H1 (cell line): ENCODE measurements around the gene LCE1F. TPM values are rescaled to one million over a fixed set of nuclear protein-coding genes. Genes with fewer than 3 reads are reported as not detected.

Experiments
- CTCF ChIA-PET: fragments of 300-600 bp; sonication (Branson Sonifier 250); formaldehyde crosslinking; loops from one replicate; lab custom pipeline; 2021; ENCODE audit not compliant: partially characterized antibody; lab: Charles Lee
- POLR2A ChIA-PET: fragments of 300-600 bp; sonication (Branson Sonifier 250); formaldehyde crosslinking; loops from one replicate; lab custom pipeline; 2021; ENCODE audit warnings: inconsistent platforms; ENCODE audit not compliant: partially characterized antibody; lab: Charles Lee
- DNase-seq, 2 experiments: peaks; one replicate each; pipeline versions ENCODE4 v3.0.0 to v3.0.0-alpha.2; 2010 to 2022; ENCODE audit warnings: low spot score in 2 of 2, low read depth in 1 of 2, mixed read lengths in 1 of 2
- FAIRE-seq: peaks from 2 replicates; lab custom pipeline; 2011; peaks lifted over from hg19 to GRCh38; lab: Jason Lieb, UNC
- H2AFZ ChIP-seq: 2 replicates; pipeline ENCODE4 v1.8.1; 2012; ENCODE audit warnings: low read length, inconsistent platforms
- H2AK5ac ChIP-seq: 2 replicates; pipeline ENCODE4 v1.6.1; 2013; ENCODE audit warnings: low read depth, low read length
- H2BK120ac ChIP-seq: replicated peaks from 2 replicates; pipeline ENCODE3; 2013; ENCODE audit warnings: low read depth, low read length, inconsistent platforms
- H2BK12ac ChIP-seq: 2 replicates; pipeline ENCODE4 v1.6.1; 2013; ENCODE audit warnings: low read depth, low read length
- H2BK15ac ChIP-seq: 2 replicates; pipeline ENCODE4 v1.6.1; 2013; ENCODE audit warnings: low read length
- H2BK20ac ChIP-seq: 2 replicates; pipeline ENCODE4 v1.6.1; 2013; ENCODE audit warnings: low read length
- H2BK5ac ChIP-seq: 2 replicates; pipeline ENCODE4 v1.6.1; 2013; ENCODE audit warnings: low read depth, low read length
- H3K14ac ChIP-seq: 2 replicates; pipeline ENCODE4 v1.6.1; 2013; ENCODE audit warnings: inconsistent platforms; ENCODE audit not compliant: insufficient read length
- H3K18ac ChIP-seq: 2 replicates; pipeline ENCODE4 v1.6.1; 2013; ENCODE audit warnings: low read length; ENCODE audit errors: extremely low read depth
- H3K23ac ChIP-seq: 2 replicates; pipeline ENCODE4 v1.6.1; 2013; ENCODE audit warnings: inconsistent platforms; ENCODE audit not compliant: insufficient read length
- H3K23me2 ChIP-seq: 2 replicates; pipeline ENCODE4 v1.6.1; 2013; ENCODE audit warnings: low read depth, low read length
- H3K27ac ChIP-seq: 2 replicates; pipeline ENCODE4 v1.6.1; 2011; ENCODE audit warnings: low read depth, low read length, inconsistent platforms
- H3K27me3 ChIP-seq, 4 experiments: replicated peaks in 1 of 4; 1 replicate in 1 of 4; 2 replicates in 3 of 4; pipeline versions ENCODE4 v1.6.1 to v1.8.1; 2011 to 2013; ENCODE audit warnings: low read length in 3 of 4, mild to moderate bottlenecking in 3 of 4, inconsistent platforms in 2 of 4, mixed read lengths in 2 of 4, moderate library complexity in 1 of 4; ENCODE audit not compliant: control insufficient read depth in 3 of 4, insufficient read depth in 3 of 4; ENCODE audit errors: extremely low read depth in 1 of 4
- H3K36me3 ChIP-seq, 4 experiments: 2 replicates each; pipeline versions ENCODE4 v1.6.1 to v1.8.1; 2011 to 2013; ENCODE audit warnings: mild to moderate bottlenecking in 4 of 4, low read length in 3 of 4, moderate library complexity in 2 of 4, control low read depth in 1 of 4, inconsistent platforms in 1 of 4; ENCODE audit not compliant: insufficient read depth in 4 of 4, control insufficient read depth in 2 of 4
- H3K4ac ChIP-seq: replicated peaks from 2 replicates; pipeline ENCODE3; 2013; ENCODE audit warnings: low read length, low read depth, mixed read lengths, inconsistent platforms; ENCODE audit not compliant: insufficient read length
- H3K4me1 ChIP-seq, 4 experiments: replicated peaks in 1 of 4; 1 replicate in 1 of 4; 2 replicates in 3 of 4; pipeline versions ENCODE4 v1.6.1 to v1.8.1; 2011 to 2013; ENCODE audit warnings: low read length in 3 of 4, inconsistent platforms in 2 of 4, mixed read lengths in 1 of 4; ENCODE audit not compliant: insufficient read depth in 4 of 4, control insufficient read depth in 3 of 4
- H3K4me2 ChIP-seq, 2 experiments: 2 replicates each; pipeline versions ENCODE4 v1.6.1 to v1.8.1; 2011 to 2013; ENCODE audit warnings: low read depth in 2 of 2, low read length in 2 of 2, control low read depth in 1 of 2, inconsistent platforms in 1 of 2, mild to moderate bottlenecking in 1 of 2; ENCODE audit not compliant: insufficient read depth in 1 of 2
- H3K4me3 ChIP-seq, 4 experiments: fragments of 200-600, 300-600 bp in 1 of 4; sonication (generic), shearing (Covaris generic), sonication (Bioruptor Twin) in 1 of 4; 2 replicates each; pipeline versions ENCODE4 v1.5.1 to v1.8.1; 2011 to 2016; ENCODE audit warnings: low read length in 4 of 4, low read depth in 3 of 4, control low read depth in 2 of 4, inconsistent platforms in 2 of 4, mild to moderate bottlenecking in 2 of 4, mixed read lengths in 1 of 4, moderate library complexity in 1 of 4; ENCODE audit not compliant: insufficient read depth in 2 of 4; ENCODE audit errors: extremely low read depth in 1 of 4
- H3K56ac ChIP-seq: replicated peaks from 2 replicates; pipeline ENCODE3; 2013; ENCODE audit warnings: low read depth, mild to moderate bottlenecking, mixed read lengths, low read length, inconsistent platforms; ENCODE audit not compliant: insufficient read length
- H3K79me1 ChIP-seq: 2 replicates; pipeline ENCODE4 v1.6.1; 2013; ENCODE audit warnings: low read depth, low read length, control low read depth
- H3K79me2 ChIP-seq, 2 experiments: 2 replicates each; pipeline versions ENCODE4 v1.6.1 to v1.8.1; 2012 to 2013; ENCODE audit warnings: low read length in 2 of 2, mild to moderate bottlenecking in 2 of 2, inconsistent platforms in 1 of 2; ENCODE audit not compliant: insufficient read depth in 2 of 2, control insufficient read depth in 1 of 2
- H3K9ac ChIP-seq, 4 experiments: replicated peaks in 1 of 4; 1 replicate in 1 of 4; 2 replicates in 3 of 4; pipeline versions ENCODE4 v1.6.1 to v1.8.1; 2011 to 2013; ENCODE audit warnings: low read depth in 3 of 4, low read length in 3 of 4, control low read depth in 2 of 4, mild to moderate bottlenecking in 2 of 4, moderate library complexity in 2 of 4, inconsistent platforms in 1 of 4; ENCODE audit errors: extremely low read depth in 1 of 4
- H3K9me3 ChIP-seq, 2 experiments: 2 replicates each; pipeline versions ENCODE4 v1.6.1 to v1.8.1; 2012 to 2013; ENCODE audit warnings: mild to moderate bottlenecking in 2 of 2, moderate library complexity in 2 of 2, control low read depth in 1 of 2, inconsistent platforms in 1 of 2, low read depth in 1 of 2, low read length in 1 of 2, mixed read lengths in 1 of 2; ENCODE audit not compliant: insufficient read depth in 2 of 2
- H4K20me1 ChIP-seq, 2 experiments: replicated peaks in 1 of 2; 2 replicates each; pipeline versions ENCODE3 to v1.8.1; 2011 to 2013; ENCODE audit warnings: inconsistent platforms in 2 of 2, low read length in 2 of 2, mild to moderate bottlenecking in 1 of 2; ENCODE audit not compliant: insufficient read depth in 2 of 2, control insufficient read depth in 1 of 2
- H4K5ac ChIP-seq: 2 replicates; pipeline ENCODE4 v1.6.1; 2013; ENCODE audit warnings: low read length, low read depth, mixed read lengths, inconsistent platforms; ENCODE audit not compliant: insufficient read length
- H4K8ac ChIP-seq: 2 replicates; pipeline ENCODE4 v1.8.0; 2013; ENCODE audit warnings: mild to moderate bottlenecking, moderate library complexity, low read length, inconsistent platforms; ENCODE audit not compliant: insufficient read depth; ENCODE audit errors: extremely low read depth
- H4K91ac ChIP-seq: replicated peaks from 2 replicates; pipeline ENCODE3; 2013; ENCODE audit warnings: low read length, mixed read lengths, inconsistent platforms; ENCODE audit not compliant: insufficient read length
- CBX8 ChIP-seq: fragments of 300-800, 300-1000 bp; sonication (generic); IDR thresholded peaks from 2 replicates; pipeline ENCODE4 v1.7.1; 2016; ENCODE audit warnings: low read depth, low read length, borderline replicate concordance
- CHD1 ChIP-seq: IDR thresholded peaks from 2 replicates; pipeline ENCODE4 v1.6.1; 2012; ENCODE audit warnings: low read depth, low read length, improper control_type of control experiment
- CTCF ChIP-seq, 3 experiments: IDR thresholded peaks; 1 replicate in 2 of 3; 2 replicates in 1 of 3; pipeline versions ENCODE4 v1.5.1 to v1.6.1; 2011; ENCODE audit warnings: low read length in 3 of 3, mild to moderate bottlenecking in 3 of 3, inconsistent platforms in 2 of 3, low read depth in 1 of 3, moderate library complexity in 1 of 3; ENCODE audit not compliant: insufficient read depth in 1 of 3; ENCODE audit errors: control extremely low read depth in 1 of 3
- GABPA ChIP-seq: IDR thresholded peaks from 2 replicates; pipeline ENCODE4 v1.6.1; 2011; ENCODE audit warnings: mild to moderate bottlenecking, low read length, moderate library complexity, borderline replicate concordance; ENCODE audit not compliant: insufficient read depth
- WGBS, 2 experiments: shearing (Covaris generic) in 1 of 2; methylation state at CpG; one replicate each; pipeline versions ENCODE4 v1.1.6 to v1.1.7; 2013 to 2015; ENCODE audit warnings: low lambda C conversion rate in 2 of 2, mixed read lengths in 2 of 2, inconsistent platforms in 1 of 2, low coverage in 1 of 2, missing lambda C conversion rate in 1 of 2; ENCODE audit not compliant: insufficient replicate concordance in 2 of 2, insufficient coverage in 1 of 2, insufficient read length in 1 of 2; ENCODE audit errors: extremely low coverage in 1 of 2, missing lambda C conversion rate in 1 of 2; 5-methylcytosine and 5-hydroxymethylcytosine counted together
- polyA plus RNA-seq, 7 experiments: library from polyadenylated mRNA; depleted of rRNA in 3 of 7; stranded (reverse) in 5 of 7; unstranded in 2 of 7; fragments of >200 nt in 5 of 7; fragments of 200-250 nt in 2 of 7; gene quantifications; 1 replicate in 5 of 7; 2 replicates in 1 of 7; 4 replicates in 1 of 7; pipeline versions ENCODE4 v1.2.1 to v1.2.3, GENCODE V29; 2011 to 2013; ENCODE audit warnings: missing spikeins in 2 of 7, mixed read lengths in 2 of 7
- total RNA-seq: library from RNA; stranded (reverse); fragmentation: NEBNext Ultra II Directional; extraction: Animal tissue kit (Norgen Biotek cat#: 25700); gene quantifications from 2 replicates; pipeline ENCODE4 v1.2.1, GENCODE V29; 2021

The LCE1F gene
- total and polyA plus RNA-seq, 2 of the 8 experiments (the other 6 are each of a cell fraction or from before 2014, with no cell fraction given): not detected

GRCh38 chr1:152757747-152758146 is 17.2 kb upstream of the LCE1F start, which contains the start of gene KPRP:
TSS of gene KPRP (plus strand) at chr1:152758025. CDS start at chr1:152759589, 1,564 bp downstream.
- FAIRE-seq: no peak
- ChIA-PET POLR2A (no interaction called here), CTCF (no interaction called here)

More at GRCh38 chr1:152757747-152758146, 17.2 kb upstream of the LCE1F start, which contains the start of gene KPRP:
- Histone ChIP-seq H3K23me2 (no peaks in the 10 kb centered on the region), H2BK12ac (no peak within 1 kb of the TSS), H3K79me2 (no peaks in the 10 kb centered on the region), H2BK15ac (no peak within 1 kb of the TSS), H4K8ac (no peak within 1 kb of the TSS), H3K9me3 (peaks cover 80 to 89% of the 10 kb centered on the region in 2 experiments), H4K91ac (no peak within 1 kb of the TSS), H2AFZ (no peak within 1 kb of the TSS), H3K14ac (no peak within 1 kb of the TSS), H2AK5ac (no peak within 1 kb of the TSS), H3K56ac (no peak within 1 kb of the TSS), H3K18ac (no peak within 1 kb of the TSS), H3K9ac (no peak within 1 kb of the TSS), H4K20me1 (no peaks in the 10 kb centered on the region), H2BK5ac (no peak within 1 kb of the TSS), H2BK20ac (no peak within 1 kb of the TSS), H3K4ac (no peak within 1 kb of the TSS), H3K4me3 (no peak within 1 kb of the TSS), H3K4me2 (no peak within 1 kb of the TSS), H3K36me3 (no peaks in the 10 kb centered on the region), H3K23ac (no peak within 1 kb of the TSS), H3K79me1 (no peaks in the 10 kb centered on the region), H2BK120ac (no peak within 1 kb of the TSS), H3K27ac (no peak within 1 kb of the TSS), H4K5ac (no peak within 1 kb of the TSS), H3K27me3 (no peaks in the 10 kb centered on the region), H3K4me1 (no peaks in the 10 kb centered on the region)
- no peak for DNase-seq
- no peak for TF ChIP-seq CBX8
- TF ChIP-seq CTCF (IDR thresholded peaks at IDR 0.05; ENCODE audit: control extremely low read depth in 1 of 3, insufficient read depth in 1 of 3, low read depth in 1 of 3, low read length in 3 of 3): no peak
- no peak for TF ChIP-seq GABPA
- TF ChIP-seq CHD1: no peak
- 87% methylated on average over 6 of the region's 6 CpGs; no CpG with 5 or more reads in 1 of the 2 experiments for WGBS, 2 experiments
